Activated CD4-positive, CD25-positive, alpha-beta regulatory T cell treated with anti-CD3 and anti-CD28 coated beads, Interleukin-2, amount 50 U/mL, for 24 hours (primary cell): ENCODE measurements around the gene OPCML.

Experiments used
- ATAC-seq, 2 donors: fragments of 150-1000 bp; cut with Tn5 transposase; one replicate each; pipeline ENCODE4 v1.10.0; 2021; ENCODE audit warnings: mild to moderate bottlenecking in 1 of 2, moderate library complexity in 1 of 2

The OPCML gene

GRCh38 chr11:132973686-132974085 is 558.6 kb downstream of the OPCML start:
- no peak for ATAC-seq

DNA sequence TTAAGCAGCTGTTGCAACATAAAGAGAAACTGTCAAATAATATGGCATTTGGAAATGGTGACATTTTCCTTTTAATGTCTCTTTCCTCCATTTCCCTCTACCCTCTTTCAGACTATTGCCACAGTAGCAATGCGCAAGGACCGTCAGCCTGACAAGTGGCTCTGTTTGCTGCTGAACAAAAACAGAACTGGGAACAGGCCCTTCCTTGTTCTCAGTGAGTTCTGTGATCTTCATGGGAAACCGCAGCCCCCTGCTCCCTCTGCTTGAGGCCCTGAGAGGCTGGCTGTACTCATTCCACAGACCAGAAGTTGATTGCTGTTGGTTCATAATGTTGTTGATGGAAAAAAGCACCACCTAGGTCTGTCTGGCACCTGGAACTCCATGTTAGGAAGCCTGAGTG is 559.7 kb downstream of the OPCML start:
- no peak for ATAC-seq

DNA sequence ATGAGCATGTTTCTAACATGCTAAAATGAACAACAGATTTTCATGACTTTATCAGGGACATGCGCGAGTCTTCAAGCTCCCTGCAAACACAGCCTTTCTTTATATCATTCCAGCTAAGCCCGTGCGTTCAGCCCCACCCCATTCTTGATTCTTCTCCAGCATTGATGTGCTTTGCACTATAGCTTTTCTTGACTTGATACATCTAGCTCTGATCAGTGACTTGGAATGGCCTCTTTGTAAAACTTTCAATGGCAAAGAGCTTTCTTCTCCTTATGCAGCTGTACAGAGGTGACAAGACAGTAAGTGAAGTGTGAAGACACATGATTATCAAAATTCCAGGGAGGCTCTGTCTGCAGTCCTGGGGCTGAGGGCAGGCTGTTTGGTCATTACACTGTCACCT is 561.0 kb downstream of the OPCML start:
- ATAC-seq: no peak

DNA sequence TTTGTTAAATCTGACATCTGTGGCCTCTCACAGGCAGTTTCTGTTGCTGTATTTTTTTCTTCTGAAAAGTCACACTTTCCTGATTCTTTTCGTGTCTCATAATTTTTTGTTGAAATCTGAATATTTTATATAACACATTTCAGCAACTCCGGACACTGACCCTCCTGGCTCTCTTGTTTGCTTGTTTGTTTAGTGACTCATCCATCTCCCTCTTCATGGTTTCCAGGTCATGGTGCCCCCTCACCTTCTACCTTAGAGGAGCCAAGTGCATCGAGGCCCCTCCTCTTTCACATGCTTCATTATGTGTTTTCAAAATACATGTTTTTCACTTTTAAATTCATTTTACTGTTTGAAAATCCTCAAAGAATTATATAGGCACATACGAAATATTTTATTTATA is 562.4 kb downstream of the OPCML start:
- no peak for ATAC-seq

DNA sequence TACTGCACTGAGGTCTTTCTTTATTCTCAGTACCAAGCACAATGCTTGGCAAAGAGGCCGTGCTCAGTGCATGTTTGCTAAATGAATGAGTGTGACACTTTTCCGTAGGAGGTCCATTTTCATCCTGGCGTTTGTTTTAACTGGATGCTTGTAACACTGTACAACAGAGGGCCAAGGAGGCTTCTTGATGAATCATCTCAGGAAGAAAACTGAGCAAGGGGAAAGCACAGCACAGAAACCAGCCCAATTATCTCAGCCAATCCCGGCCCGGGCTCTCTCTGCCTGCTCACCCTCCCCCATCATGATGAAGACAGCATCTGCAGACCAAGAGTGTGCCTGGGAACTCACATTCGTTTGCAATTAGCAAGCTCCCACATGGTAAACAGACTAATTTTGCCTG is 570.3 kb downstream of the OPCML start:
- ATAC-seq: no peak

- ATAC-seq: no peak
Measured at GRCh38 chr11:132961453-132961852, 570.8 kb downstream of the OPCML start.

GRCh38 chr11:132960273-132961078 is 571.8 kb downstream of the OPCML start:
- ATAC-seq: no peak

GRCh38 chr11:132959693-132960092 is 572.6 kb downstream of the OPCML start:
- ATAC-seq: no peak

DNA sequence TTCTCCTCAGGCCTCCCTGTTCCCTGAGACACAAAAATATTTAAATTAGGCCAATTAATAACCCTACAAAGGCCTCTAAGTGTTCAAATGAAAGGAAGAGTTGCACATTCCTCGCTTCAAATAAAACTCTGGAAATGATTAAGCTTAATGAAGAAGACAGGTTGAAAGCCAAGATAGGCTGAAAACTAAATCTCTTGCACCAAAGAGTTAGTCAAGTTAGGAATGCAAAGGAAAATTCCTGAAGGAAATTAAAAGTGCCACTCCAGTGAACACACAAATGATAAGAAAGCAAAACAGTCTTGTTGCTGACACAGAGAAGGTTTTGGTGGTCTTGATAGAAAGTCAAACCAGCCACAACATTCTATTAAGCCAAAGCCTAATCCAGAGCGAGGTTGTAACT is 574.4 kb downstream of the OPCML start:
- no peak for ATAC-seq

DNA sequence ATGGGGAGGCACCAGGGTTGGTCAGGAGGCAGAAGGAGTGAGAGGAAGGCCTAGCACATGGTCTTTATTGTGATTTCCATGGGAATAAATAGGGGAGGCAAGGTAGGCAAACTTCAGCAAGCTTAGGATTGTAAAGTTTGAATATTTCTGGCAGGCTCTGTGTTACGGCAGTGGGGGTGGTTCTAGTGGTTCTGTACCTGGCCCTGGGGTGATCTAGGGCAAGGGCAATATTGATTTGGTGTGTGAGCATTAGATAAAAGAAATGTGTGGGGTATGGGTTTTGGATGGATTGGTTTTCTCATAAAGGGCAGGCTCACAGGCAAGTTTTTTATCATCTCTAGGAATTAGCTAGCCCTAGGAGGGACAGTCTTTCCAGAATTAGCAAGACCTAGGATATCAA is 584.0 kb downstream of the OPCML start:
- ATAC-seq: no peak

GRCh38 chr11:132944569-132944944 is 587.7 kb downstream of the OPCML start:
- ATAC-seq: no peak

DNA sequence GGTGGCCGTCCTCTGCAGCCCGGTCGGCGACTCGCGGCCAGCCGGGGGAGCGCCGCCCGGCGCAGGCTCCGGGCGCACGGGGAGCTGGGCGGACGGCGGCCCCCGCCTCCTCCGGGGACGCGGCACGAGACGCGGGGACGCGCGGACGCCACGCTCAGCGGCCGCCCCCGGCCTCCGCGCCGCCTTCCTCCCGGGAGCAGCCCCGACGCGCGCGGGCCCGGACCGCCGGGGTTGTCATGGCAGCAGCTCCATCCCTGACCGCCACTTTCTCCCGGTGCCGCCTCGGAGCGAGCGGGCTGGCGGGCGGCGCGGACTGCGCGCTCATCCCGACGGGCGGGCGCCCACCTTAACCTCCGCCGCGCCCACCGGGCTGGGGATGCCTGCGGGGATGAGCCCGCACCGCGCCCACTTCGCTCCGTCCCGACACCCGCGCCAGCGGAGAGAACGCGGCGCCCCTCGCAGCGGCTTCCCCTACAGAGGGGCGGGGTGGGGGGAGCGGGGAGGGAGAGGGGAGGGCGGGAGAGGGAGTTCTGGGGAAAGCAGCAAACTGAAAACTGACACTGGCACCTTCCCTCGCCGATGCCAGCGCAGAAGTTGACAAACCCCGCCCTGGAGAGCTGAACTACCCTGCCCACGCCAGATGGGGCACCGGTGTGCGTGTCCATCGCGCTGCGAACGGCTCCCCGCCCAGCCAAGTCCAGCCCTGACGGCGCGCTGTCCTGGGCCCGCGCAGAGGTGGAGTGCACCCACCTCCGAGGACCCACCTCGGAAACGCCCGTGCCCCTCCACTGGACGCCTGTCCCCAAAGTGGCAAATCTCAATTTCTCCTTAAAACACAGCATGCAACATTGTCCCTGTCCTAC is 588.4 kb downstream of the OPCML start:
- no peak for ATAC-seq

DNA sequence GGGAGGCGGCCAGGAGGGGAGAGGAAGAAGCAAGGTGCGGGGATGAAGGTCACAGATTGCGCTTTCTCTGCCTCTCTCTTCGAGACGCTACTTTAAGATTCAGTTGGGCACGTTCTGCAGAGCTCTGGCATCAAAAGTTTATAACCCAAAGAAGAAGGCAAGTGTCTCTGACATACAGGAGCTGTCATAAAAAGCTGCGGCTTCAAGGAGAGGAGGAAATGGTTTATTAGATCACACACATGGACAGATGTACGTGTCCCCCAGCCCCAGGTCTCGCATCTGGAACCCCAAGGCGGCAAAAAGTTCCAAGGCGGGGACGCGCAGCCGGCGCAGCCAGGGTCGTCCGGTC is 589.0 kb downstream of the OPCML start:
- ATAC-seq: no peak

- no peak for ATAC-seq
Measured at GRCh38 chr11:132942611-132943356, 589.5 kb downstream of the OPCML start.

- ATAC-seq: no peak
Measured at GRCh38 chr11:132941761-132942160, 590.5 kb downstream of the OPCML start.

GRCh38 chr11:132941024-132941646 is 591.2 kb downstream of the OPCML start:
- no peak for ATAC-seq

DNA sequence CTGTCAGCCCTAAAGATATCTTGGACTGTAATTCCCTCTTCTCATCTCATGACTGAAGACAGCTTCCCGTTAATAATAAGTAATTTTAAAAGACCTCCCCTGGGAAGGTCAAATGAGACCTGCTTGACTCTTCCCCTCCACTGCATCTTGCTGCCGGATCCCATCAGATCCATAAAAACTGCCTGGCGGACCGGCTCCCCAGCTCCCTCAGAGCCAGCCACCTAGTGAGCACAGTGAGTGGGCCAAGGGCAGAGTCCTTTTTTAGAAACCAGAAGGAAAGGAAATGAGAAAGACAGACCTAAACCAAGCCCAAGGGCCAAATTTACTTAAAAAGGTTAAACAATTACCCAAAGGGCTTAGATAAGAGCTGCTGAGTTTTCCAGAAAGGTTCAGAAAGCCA is 595.3 kb downstream of the OPCML start:
- ATAC-seq: no peak

DNA sequence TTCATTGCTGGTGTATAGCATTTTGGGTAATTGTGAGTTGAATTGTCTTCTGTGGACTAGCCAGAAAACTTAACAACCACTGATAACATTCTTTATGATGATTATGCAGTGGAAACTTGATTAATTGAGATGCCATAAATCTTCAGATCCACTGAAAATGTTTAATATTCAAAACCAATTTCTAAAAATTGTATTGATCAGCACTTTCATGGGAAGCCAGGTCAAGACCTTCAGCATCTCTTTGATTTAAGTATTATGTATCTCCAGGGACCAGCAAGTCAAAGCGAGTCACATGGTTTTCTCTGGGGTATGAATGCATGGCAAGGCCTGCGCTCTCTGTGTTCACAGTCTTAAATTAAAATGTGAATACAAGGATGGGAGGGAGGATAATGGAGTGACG is 596.9 kb downstream of the OPCML start:
- no peak for ATAC-seq

GRCh38 chr11:132933703-132934102 is 598.6 kb downstream of the OPCML start:
- no peak for ATAC-seq

- no peak for ATAC-seq
Measured at GRCh38 chr11:132925825-132926469, 606.4 kb downstream of the OPCML start.

GRCh38 chr11:132921597-132921996 is 610.7 kb downstream of the OPCML start:
- no peak for ATAC-seq

GRCh38 chr11:132920451-132921096 is 611.7 kb downstream of the OPCML start:
- no peak for ATAC-seq
